HEK293 (cell line): ENCODE measurements around the gene SHC4.

Experiments
- HOXC10 ChIP-seq: sonication (generic); formaldehyde crosslinking; IDR thresholded peaks from 2 replicates; pipeline ENCODE4 v1.8.1; 2023; ENCODE audit warnings: mild to moderate bottlenecking, missing genetic modification reagents
- OVOL3 ChIP-seq: fragments of 450-650 bp; formaldehyde crosslinking; IDR thresholded peaks from 2 replicates; pipeline ENCODE4 v1.5.1; 2016; ENCODE audit warnings: missing biosample characterization, missing genetic modification characterization
- PRDM1 ChIP-seq: fragments of 450-650 bp; formaldehyde crosslinking; IDR thresholded peaks from 2 replicates; pipeline ENCODE4; 2016; ENCODE audit warnings: missing biosample characterization, missing genetic modification characterization
- RBAK ChIP-seq: fragments of 450-650 bp; formaldehyde crosslinking; IDR thresholded peaks from 2 replicates; pipeline ENCODE4 v1.5.1; 2016; ENCODE audit warnings: missing biosample characterization, missing genetic modification characterization
- ZBTB17 ChIP-seq: fragments of 450-650 bp; formaldehyde crosslinking; IDR thresholded peaks from 2 replicates; pipeline ENCODE4 v1.5.1; 2016; ENCODE audit warnings: missing biosample characterization, missing genetic modification characterization
- ZNF133 ChIP-seq: fragments of 450-650 bp; formaldehyde crosslinking; IDR thresholded peaks from 2 replicates; pipeline ENCODE4 v1.5.1; 2016; ENCODE audit warnings: missing biosample characterization, missing genetic modification characterization
- ZNF184 ChIP-seq: fragments of 450-650 bp; IDR thresholded peaks from 2 replicates; pipeline ENCODE4 v1.5.1; 2018; ENCODE audit warnings: missing biosample characterization, mild to moderate bottlenecking, missing genetic modification characterization
- ZNF19 ChIP-seq: fragments of 450-650 bp; formaldehyde crosslinking; IDR thresholded peaks from 2 replicates; pipeline ENCODE4; 2016; ENCODE audit warnings: missing biosample characterization, missing genetic modification characterization, low read depth
- ZNF223 ChIP-seq: fragments of 450-650 bp; formaldehyde crosslinking; IDR thresholded peaks from 2 replicates; pipeline ENCODE4 v1.5.1; 2016; ENCODE audit warnings: missing biosample characterization, missing genetic modification characterization
- ZNF24 ChIP-seq: fragments of 450-650 bp; formaldehyde crosslinking; IDR thresholded peaks from 2 replicates; pipeline ENCODE4 v1.5.1; 2016; ENCODE audit warnings: missing biosample characterization, missing genetic modification characterization
- ZNF433 ChIP-seq: fragments of 450-650 bp; formaldehyde crosslinking; IDR thresholded peaks from 2 replicates; pipeline ENCODE4 v1.5.1; 2016; ENCODE audit warnings: missing biosample characterization, missing genetic modification characterization, low read depth
- ZNF501 ChIP-seq: fragments of 450-650 bp; formaldehyde crosslinking; IDR thresholded peaks from 2 replicates; pipeline ENCODE4 v1.5.1; 2016; ENCODE audit warnings: missing biosample characterization, missing genetic modification characterization
- ZNF555 ChIP-seq: fragments of 450-650 bp; formaldehyde crosslinking; conservative IDR thresholded peaks from 2 replicates; pipeline ENCODE4 v1.5.1; 2017; ENCODE audit warnings: missing biosample characterization, mild to moderate bottlenecking, missing genetic modification characterization, inconsistent platforms
- ZNF558 ChIP-seq: fragments of 450-650 bp; formaldehyde crosslinking; IDR thresholded peaks from 2 replicates; pipeline ENCODE4 v1.5.1; 2016; ENCODE audit warnings: missing biosample characterization, missing genetic modification characterization
- ZNF621 ChIP-seq: fragments of 450-650 bp; formaldehyde crosslinking; IDR thresholded peaks from 2 replicates; pipeline ENCODE4 v1.5.1; 2017; ENCODE audit warnings: missing biosample characterization, missing genetic modification characterization
- ZNF626 ChIP-seq: fragments of 450-650 bp; sonication (Bioruptor Pico); formaldehyde crosslinking; IDR thresholded peaks from 2 replicates; pipeline ENCODE4 v1.5.1; 2018; ENCODE audit warnings: missing biosample characterization, missing genetic modification characterization, inconsistent platforms
- ZNF660 ChIP-seq: fragments of 450-650 bp; IDR thresholded peaks from 2 replicates; pipeline ENCODE4 v1.5.1; 2018; ENCODE audit warnings: missing biosample characterization, mild to moderate bottlenecking, missing genetic modification characterization
- ZNF791 ChIP-seq: fragments of 450-650 bp; formaldehyde crosslinking; IDR thresholded peaks from 2 replicates; pipeline ENCODE4 v1.5.1; 2016; ENCODE audit warnings: missing biosample characterization, missing genetic modification characterization
- TF ChIP-seq, protein P1 (sequence below): fragments of 450-650 bp; formaldehyde crosslinking; optimal IDR thresholded peaks from 2 replicates; pipeline ENCODE3; 2016; ENCODE audit warnings: missing biosample characterization, mild to moderate bottlenecking, missing genetic modification characterization
- TF ChIP-seq, protein P2 (sequence below): fragments of 450-650 bp; formaldehyde crosslinking; IDR thresholded peaks from 2 replicates; pipeline ENCODE4 v1.5.1; 2016; ENCODE audit warnings: missing biosample characterization, missing genetic modification characterization
- TF ChIP-seq, protein P3 (sequence below): fragments of 450-650 bp; formaldehyde crosslinking; IDR thresholded peaks from 2 replicates; pipeline ENCODE4 v1.5.0; 2017; ENCODE audit warnings: missing biosample characterization, missing genetic modification characterization, borderline replicate concordance
- TF ChIP-seq, protein P4 (sequence below): fragments of 450-650 bp; formaldehyde crosslinking; IDR thresholded peaks from 2 replicates; pipeline ENCODE4 v1.5.1; 2016; ENCODE audit warnings: missing biosample characterization, missing genetic modification characterization
- TF ChIP-seq, protein P5 (sequence below): fragments of 450-650 bp; formaldehyde crosslinking; IDR thresholded peaks from 2 replicates; pipeline ENCODE4 v1.5.1; 2017; ENCODE audit warnings: missing biosample characterization, missing genetic modification characterization
- TF ChIP-seq, protein P6 (sequence below): fragments of 450-650 bp; formaldehyde crosslinking; IDR thresholded peaks from 2 replicates; pipeline ENCODE4 v1.5.1; 2016; ENCODE audit warnings: missing biosample characterization, missing genetic modification characterization
- TF ChIP-seq, protein P7 (sequence below): fragments of 450-650 bp; formaldehyde crosslinking; IDR thresholded peaks from 2 replicates; pipeline ENCODE4; 2016; ENCODE audit warnings: missing biosample characterization, missing genetic modification characterization
- TF ChIP-seq, protein P8 (sequence below): fragments of 450-650 bp; formaldehyde crosslinking; IDR thresholded peaks from 2 replicates; pipeline ENCODE4 v1.5.1; 2016; ENCODE audit warnings: missing biosample characterization, missing genetic modification characterization

The SHC4 gene

DNA sequence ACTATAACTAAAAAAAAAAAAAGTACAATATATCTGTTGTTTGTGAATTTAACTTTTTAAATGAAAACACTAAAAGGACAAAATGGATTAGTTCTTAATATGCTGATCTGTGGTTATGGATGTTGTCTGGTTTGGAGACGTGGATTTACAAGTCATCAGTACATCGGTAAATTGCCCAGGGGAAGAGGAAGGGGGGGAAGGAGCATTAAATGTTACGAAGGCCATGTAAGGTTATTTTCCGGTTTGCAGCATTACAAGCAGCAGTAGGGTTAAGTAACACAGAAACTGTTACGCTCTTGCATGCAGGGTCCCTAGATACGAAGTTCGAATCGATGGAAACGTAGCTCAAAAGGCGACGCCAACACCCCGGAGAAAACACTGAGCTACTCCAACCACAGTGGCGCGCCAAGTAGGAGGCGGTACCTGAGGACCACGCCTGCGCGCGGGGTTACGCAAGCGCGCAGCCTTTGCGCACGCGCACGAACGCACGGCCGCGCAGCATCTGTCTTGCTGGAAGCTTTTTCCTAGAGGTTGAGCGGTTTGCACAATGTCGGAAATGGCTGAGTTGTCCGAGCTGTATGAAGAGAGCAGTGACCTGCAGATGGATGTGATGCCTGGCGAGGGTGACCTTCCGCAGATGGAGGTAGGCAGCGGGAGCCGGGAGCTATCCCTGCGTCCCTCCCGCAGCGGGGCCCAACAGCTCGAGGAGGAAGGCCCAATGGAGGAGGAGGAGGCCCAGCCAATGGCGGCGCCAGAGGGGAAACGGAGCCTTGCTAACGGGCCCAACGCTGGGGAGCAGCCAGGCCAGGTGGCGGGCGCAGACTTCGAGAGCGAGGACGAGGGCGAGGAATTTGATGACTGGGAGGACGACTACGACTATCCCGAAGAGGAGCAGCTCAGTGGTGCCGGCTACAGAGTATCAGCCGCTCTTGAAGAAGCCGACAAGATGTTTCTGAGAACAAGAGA lies 85.8 kb downstream of the SHC4 start, which contains the start of gene EID1 (continued):
- TF ChIP-seq ZNF626 (tag by site-specific recombination), result no peak
- TF ChIP-seq, protein P1, sequence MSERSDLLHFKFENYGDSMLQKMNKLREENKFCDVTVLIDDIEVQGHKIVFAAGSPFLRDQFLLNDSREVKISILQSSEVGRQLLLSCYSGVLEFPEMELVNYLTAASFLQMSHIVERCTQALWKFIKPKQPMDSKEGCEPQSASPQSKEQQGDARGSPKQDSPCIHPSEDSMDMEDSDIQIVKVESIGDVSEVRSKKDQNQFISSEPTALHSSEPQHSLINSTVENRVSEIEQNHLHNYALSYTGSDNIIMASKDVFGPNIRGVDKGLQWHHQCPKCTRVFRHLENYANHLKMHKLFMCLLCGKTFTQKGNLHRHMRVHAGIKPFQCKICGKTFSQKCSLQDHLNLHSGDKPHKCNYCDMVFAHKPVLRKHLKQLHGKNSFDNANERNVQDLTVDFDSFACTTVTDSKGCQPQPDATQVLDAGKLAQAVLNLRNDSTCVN, result peak; percentile 97
- TF ChIP-seq, protein P2, sequence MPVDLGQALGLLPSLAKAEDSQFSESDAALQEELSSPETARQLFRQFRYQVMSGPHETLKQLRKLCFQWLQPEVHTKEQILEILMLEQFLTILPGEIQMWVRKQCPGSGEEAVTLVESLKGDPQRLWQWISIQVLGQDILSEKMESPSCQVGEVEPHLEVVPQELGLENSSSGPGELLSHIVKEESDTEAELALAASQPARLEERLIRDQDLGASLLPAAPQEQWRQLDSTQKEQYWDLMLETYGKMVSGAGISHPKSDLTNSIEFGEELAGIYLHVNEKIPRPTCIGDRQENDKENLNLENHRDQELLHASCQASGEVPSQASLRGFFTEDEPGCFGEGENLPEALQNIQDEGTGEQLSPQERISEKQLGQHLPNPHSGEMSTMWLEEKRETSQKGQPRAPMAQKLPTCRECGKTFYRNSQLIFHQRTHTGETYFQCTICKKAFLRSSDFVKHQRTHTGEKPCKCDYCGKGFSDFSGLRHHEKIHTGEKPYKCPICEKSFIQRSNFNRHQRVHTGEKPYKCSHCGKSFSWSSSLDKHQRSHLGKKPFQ (tag by site-specific recombination), result no peak
- no peak for TF ChIP-seq ZNF19 (tag by site-specific recombination)
- TF ChIP-seq HOXC10, result no peak
- 0 out of 2 replicates have a peak, but pooled peaks have one; percentile 49 for TF ChIP-seq OVOL3 (tag by site-specific recombination)
- TF ChIP-seq ZNF501 (tag by site-specific recombination), result peak; percentile 95
- no peak for TF ChIP-seq ZNF223 (tag by site-specific recombination)
- no peak for TF ChIP-seq ZNF24 (tag by site-specific recombination)
- no peak for TF ChIP-seq ZNF433 (tag by site-specific recombination)
- TF ChIP-seq ZNF621 (tag by site-specific recombination), result no peak
- TF ChIP-seq ZNF791 (tag by site-specific recombination), result no peak
- TF ChIP-seq, protein P3, sequence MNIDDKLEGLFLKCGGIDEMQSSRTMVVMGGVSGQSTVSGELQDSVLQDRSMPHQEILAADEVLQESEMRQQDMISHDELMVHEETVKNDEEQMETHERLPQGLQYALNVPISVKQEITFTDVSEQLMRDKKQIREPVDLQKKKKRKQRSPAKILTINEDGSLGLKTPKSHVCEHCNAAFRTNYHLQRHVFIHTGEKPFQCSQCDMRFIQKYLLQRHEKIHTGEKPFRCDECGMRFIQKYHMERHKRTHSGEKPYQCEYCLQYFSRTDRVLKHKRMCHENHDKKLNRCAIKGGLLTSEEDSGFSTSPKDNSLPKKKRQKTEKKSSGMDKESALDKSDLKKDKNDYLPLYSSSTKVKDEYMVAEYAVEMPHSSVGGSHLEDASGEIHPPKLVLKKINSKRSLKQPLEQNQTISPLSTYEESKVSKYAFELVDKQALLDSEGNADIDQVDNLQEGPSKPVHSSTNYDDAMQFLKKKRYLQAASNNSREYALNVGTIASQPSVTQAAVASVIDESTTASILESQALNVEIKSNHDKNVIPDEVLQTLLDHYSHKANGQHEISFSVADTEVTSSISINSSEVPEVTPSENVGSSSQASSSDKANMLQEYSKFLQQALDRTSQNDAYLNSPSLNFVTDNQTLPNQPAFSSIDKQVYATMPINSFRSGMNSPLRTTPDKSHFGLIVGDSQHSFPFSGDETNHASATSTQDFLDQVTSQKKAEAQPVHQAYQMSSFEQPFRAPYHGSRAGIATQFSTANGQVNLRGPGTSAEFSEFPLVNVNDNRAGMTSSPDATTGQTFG (tag by site-specific recombination), result no peak
- TF ChIP-seq RBAK, result no peak
- TF ChIP-seq ZNF558 (tag by site-specific recombination), result 0 out of 2 replicates have a peak, but pooled peaks have one; percentile 21
- TF ChIP-seq, protein P4, sequence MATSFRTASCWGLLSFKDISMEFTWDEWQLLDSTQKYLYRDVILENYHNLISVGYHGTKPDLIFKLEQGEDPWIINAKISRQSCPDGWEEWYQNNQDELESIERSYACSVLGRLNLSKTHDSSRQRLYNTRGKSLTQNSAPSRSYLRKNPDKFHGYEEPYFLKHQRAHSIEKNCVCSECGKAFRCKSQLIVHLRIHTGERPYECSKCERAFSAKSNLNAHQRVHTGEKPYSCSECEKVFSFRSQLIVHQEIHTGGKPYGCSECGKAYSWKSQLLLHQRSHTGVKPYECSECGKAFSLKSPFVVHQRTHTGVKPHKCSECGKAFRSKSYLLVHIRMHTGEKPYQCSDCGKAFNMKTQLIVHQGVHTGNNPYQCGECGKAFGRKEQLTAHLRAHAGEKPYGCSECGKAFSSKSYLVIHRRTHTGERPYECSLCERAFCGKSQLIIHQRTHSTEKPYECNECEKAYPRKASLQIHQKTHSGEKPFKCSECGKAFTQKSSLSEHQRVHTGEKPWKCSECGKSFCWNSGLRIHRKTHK (tag by site-specific recombination), result no peak
- TF ChIP-seq, protein P5, sequence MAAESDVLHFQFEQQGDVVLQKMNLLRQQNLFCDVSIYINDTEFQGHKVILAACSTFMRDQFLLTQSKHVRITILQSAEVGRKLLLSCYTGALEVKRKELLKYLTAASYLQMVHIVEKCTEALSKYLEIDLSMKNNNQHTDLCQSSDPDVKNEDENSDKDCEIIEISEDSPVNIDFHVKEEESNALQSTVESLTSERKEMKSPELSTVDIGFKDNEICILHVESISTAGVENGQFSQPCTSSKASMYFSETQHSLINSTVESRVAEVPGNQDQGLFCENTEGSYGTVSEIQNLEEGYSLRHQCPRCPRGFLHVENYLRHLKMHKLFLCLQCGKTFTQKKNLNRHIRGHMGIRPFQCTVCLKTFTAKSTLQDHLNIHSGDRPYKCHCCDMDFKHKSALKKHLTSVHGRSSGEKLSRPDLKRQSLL (tag by site-specific recombination), result no peak
- no peak for TF ChIP-seq PRDM1 (tag by site-specific recombination)
- TF ChIP-seq ZNF133, result no peak
- TF ChIP-seq, protein P6, sequence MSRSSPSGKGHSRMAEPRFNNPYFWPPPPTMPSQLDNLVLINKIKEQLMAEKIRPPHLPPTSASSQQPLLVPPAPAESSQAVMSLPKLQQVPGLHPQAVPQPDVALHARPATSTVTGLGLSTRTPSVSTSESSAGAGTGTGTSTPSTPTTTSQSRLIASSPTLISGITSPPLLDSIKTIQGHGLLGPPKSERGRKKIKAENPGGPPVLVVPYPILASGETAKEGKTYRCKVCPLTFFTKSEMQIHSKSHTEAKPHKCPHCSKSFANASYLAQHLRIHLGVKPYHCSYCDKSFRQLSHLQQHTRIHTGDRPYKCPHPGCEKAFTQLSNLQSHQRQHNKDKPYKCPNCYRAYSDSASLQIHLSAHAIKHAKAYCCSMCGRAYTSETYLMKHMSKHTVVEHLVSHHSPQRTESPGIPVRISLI, result no peak
- TF ChIP-seq ZNF184 (tag by site-specific recombination), result no peak
- peak; percentile 85 for TF ChIP-seq ZBTB17 (tag by site-specific recombination)
- TF ChIP-seq ZNF555 (tag by site-specific recombination), result no peak
- no peak; the same call in 1 of the 2 replicates for TF ChIP-seq ZNF660 (tag by site-specific recombination)
- TF ChIP-seq, protein P7, sequence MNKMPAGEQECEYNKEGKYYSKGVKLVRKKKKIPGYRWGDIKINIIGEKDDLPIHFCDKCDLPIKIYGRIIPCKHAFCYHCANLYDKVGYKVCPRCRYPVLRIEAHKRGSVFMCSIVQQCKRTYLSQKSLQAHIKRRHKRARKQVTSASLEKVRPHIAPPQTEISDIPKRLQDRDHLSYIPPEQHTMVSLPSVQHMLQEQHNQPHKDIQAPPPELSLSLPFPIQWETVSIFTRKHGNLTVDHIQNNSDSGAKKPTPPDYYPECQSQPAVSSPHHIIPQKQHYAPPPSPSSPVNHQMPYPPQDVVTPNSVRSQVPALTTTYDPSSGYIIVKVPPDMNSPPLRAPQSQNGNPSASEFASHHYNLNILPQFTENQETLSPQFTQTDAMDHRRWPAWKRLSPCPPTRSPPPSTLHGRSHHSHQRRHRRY, result no peak
- TF ChIP-seq, protein P8, sequence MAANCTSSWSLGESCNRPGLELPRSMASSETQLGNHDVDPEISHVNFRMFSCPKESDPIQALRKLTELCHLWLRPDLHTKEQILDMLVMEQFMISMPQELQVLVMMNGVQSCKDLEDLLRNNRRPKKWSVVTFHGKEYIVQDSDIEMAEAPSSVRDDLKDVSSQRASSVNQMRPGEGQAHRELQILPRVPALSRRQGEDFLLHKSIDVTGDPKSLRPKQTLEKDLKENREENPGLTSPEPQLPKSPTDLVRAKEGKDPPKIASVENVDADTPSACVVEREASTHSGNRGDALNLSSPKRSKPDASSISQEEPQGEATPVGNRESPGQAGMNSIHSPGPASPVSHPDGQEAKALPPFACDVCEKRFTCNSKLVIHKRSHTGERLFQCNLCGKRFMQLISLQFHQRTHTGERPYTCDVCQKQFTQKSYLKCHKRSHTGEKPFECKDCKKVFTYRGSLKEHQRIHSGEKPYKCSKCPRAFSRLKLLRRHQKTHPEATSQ, result no peak; the same call in 1 of the 2 replicates
